B cell (primary cell): ENCODE data around the gene PTPRM.

ENCODE experiments used
- CTCF ChIP-seq: fragments of 200-600 bp; IDR thresholded peaks from one replicate; pipeline ENCODE4 v1.8.0; 2022; ENCODE audit warnings: antibody characterized with exemption, mild to moderate bottlenecking
- EZH2 ChIP-seq: IDR thresholded peaks from 2 replicates; pipeline ENCODE4 v1.6.1; 2012; ENCODE audit warnings: borderline replicate concordance, low read depth, mild to moderate bottlenecking, moderate library complexity, low read length; ENCODE audit not compliant: insufficient read depth, poor library complexity, severe bottlenecking

- TF ChIP-seq CTCF (no peak), EZH2 (no peak)
Observed at GRCh38 chr18:7750966-7751365, 183.8 kb downstream of the PTPRM start.
